GM18499 (cell line): ENCODE data around the gene KIF1A.
"Not testable (repeated sequence)": the region's sequence is repeated elsewhere in the genome, so short reads cannot be mapped to it uniquely, and the experiment has no call there.

Experiments used
- ATAC-seq: cut with Tn5 transposase; IDR thresholded peaks from one replicate; pipeline ENCODE4 v1.9.1; 2021; ENCODE audit warnings: moderate number of reproducible peaks; ENCODE audit not compliant: insufficient read depth, unreplicated experiment

The KIF1A gene

GRCh38 chr2:240711701-240712100 lies 108.3 kb downstream of the KIF1A start:
- ATAC-seq = no peak

GRCh38 chr2:240711296-240711695 lies 108.7 kb downstream of the KIF1A start:
- no peak for ATAC-seq

DNA sequence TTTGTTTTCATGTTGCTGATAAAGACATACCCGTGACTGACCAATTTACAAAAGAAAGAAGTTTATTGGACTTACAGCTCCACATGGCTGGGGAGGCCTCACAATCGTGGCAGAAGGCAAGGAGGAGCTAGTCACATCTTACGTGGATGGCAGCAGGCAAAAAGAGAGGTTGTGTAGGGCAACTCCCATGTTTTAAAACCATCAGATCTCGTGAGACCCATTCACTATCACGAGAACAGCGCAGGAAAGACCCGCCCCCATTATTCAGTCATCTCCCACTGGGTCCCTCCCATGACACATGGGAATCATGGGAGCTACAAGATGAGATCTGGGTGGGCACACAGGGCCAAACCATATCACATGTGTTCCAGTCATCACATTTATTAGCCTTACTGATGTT lies 111.6 kb downstream of the KIF1A start:
- no peak for ATAC-seq

GRCh38 chr2:240707821-240708220 lies 112.2 kb downstream of the KIF1A start:
- ATAC-seq = no peak

GRCh38 chr2:240707043-240707756 lies 112.8 kb downstream of the KIF1A start:
- no peak for ATAC-seq

GRCh38 chr2:240705204-240705791 lies 114.7 kb downstream of the KIF1A start:
- ATAC-seq = no peak

DNA sequence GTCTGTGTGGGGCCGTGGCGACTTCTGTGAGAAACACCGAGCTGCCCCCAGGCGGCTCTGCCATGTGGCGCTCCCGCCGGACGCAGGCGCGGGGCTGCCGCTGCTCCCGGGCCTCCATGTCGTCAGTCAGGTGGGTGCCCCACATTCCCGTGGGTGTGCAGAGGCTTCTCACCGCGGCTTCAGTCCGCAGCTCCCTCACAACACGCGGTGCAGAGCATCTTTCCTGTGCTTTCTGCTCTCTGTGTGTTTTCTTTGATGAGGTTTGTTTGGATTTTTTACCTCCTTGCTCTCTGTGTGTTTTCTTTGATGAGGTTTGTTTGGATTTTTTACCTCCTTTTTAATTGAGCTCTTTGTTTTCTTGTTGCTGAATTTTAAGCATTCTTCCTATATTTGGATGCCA lies 115.4 kb downstream of the KIF1A start:
- no peak for ATAC-seq

- ATAC-seq = no peak
Measured at GRCh38 chr2:240703417-240704341, 116.3 kb downstream of the KIF1A start.

GRCh38 chr2:240702640-240703011 lies 117.4 kb downstream of the KIF1A start:
- no peak for ATAC-seq

DNA sequence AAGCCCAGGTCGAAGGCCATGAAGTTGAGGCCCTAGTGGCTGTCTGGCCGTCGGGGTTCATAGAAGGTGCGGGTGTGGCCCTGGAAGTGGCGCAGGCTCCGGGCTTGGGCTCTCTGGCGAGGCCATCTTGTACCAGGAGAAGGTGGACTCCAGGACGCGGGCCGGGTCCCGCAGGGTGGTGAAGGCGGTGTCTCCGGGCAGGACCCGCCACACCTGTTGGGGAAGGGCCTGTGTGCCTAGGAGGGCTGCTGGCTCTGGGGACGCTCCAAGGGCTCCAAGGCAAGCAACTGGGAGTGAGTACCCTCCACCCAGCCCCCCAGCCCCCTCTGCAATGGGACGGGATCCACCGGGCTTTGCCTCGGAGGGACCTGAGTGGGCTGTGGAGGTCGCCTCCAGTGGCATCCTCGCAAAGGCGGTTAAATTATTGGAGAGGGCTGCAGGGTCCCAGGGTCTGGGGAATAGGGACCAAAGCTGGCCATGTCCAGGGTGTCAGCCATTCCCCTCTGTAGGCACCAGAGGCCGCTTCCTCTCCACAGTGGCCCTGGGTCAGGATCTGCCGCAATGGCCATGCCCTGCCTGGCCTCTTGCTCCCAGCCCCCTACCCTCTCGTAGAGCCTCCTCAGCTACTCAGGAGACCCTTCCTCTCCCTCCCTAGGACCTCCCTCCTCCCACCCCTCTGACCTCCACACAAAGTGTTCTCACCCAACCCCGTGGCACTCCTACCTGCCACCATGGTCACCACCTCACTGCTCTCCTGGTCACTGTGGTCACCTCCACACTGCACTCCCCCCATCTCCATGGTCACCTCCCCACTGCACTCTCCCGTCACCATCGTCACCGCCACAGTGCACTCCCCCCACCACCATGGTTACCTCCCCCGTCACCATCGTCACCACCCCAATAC lies 118.0 kb downstream of the KIF1A start:
- no peak for ATAC-seq

GRCh38 chr2:240701091-240701735 lies 118.8 kb downstream of the KIF1A start:
- no peak for ATAC-seq

DNA sequence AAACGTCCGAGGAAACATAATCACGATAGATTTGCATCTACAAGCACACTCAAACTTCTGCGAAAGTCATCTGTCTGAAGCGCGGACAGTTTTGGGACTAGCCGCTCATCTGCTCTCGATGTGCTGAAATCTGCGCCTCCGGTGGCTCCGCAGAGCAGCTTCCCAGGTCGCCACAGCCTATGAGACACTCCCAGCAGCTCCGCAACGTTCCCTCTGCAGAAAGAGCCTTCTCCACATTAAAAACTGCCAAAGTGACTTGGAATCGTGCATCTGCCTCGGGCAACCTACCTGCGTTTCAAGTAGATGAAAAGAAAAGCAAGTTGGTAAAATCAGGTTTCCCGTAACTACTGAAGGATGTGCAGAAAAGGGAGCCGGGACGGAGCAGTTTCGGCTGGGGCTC lies 119.4 kb downstream of the KIF1A start:
- ATAC-seq = not testable (repeated sequence)

GRCh38 chr2:240699835-240700234 lies 120.2 kb downstream of the KIF1A start:
- ATAC-seq = not testable (repeated sequence)

DNA sequence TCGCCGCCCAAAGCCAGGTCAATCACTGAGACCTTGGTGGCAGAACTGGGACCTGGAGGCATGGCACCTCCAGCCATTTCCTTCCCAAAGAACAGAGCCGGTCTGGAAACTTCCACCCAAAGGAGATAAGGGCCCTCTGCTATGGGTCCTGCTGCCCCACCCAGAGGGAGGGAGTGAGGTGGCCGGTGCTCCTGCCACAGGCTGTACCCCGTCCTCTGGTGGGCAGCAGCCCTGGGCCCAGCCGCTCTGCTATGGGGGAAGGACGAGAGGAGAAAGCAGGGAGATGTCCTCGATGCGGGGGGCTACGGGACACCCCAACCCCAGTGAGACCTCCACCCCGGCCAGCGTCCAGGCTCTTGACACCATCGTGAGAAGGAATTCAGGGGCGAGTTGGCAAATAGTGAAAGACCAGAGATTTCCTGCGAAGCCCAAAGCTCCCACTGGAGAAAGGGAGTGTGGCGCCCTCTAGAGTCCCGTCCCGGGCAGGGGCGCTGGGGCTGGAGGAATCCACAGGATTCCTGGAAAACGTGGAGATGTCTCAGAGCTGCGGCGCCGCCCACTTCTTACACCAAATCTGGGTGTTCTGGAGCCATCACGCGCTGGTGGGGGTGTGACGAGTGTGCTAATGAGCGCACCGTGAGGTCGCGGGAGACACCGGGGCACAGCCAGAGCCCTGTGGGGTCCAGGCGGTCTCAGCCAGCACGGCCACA lies 121.0 kb downstream of the KIF1A start:
- not testable (repeated sequence) for ATAC-seq

GRCh38 chr2:240696469-240696868 lies 123.5 kb downstream of the KIF1A start:
- ATAC-seq = not testable (repeated sequence)

DNA sequence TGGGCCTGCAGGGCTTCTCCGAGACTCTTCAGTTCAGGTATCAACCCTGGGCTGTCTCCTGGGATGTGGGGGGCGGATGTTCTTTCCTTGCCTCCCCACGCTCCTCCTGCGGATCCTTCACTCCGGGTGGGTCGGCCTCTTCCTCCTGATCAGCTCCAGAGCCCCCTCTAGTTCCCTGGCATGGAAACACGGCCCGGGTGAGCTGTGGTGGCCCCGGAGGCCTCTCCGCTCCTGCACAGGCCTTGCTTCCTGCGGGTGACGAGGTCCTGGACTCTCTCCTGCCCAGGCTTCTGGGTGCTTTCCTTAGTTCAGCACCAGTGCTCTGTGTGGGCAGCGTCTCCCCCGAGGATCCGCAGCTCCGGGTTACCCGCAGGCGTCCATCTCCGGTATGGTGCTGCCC lies 124.4 kb downstream of the KIF1A start:
- not testable (repeated sequence) for ATAC-seq

DNA sequence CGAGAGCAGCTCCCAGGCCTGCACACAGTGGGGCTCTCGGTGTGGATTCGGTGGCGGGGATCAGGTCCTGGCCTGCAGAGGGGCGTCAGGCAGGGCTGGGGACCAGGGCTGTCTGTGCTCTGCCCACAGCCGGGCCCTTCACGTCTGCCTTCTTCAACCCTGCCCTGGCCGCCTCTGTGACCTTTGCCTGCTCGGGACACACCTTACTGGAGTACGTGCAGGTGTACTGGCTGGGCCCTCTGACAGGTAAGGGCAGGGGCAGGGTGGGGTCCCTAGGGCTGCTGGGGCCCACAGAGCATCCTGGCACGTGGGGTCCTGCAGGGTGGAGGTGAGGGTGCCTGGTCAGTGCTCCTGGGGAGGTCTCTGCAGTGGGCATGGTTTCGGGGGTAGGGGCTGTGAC lies 125.7 kb downstream of the KIF1A start:
- ATAC-seq = not testable (repeated sequence)

DNA sequence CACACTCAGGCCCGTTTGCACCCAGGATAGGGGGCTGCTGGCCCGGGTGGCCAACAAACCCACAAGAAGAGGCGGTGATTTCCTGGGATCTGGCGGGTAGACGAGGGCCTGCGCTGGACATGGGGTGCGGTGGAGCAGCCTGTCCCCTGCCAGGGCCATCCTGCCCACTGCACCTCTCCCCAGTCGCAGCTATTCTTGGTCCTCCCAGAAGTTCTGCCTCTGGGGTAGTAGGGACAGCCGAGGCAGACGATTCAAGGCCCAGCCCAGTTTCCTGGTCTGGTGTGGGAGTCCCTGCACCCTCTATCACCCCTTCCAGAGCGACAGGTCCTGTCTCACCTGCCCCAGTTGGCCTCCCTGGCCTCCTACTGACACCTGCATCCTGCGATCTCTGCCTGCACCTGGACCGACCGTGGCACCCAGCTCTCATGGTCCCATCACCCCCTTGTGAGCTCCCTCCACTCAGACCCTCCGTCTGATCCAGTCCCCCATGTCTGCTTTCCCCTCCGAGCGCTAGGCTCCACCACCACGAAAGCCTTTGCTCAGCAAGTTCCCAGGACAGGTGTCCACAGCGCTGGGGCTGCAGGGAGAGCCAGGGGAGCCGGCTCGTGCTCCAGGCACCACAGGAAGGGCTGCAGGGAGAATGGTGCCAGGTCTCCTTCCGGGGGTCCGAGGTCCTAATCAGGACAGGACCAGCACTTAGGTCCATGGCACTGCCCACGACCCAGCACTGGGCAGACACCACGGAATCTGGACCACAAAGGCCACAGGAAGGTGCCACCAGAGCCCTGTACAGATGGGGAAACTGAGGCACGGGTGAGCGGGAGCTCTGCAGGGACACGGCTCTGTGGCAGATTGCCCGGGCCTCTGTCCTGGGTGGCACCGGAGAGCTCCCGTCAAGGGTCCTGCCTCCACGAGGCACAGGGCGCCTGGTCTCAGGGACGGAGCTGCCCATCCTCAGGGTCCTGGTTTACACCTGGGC lies 127.1 kb downstream of the KIF1A start:
- ATAC-seq = not testable (repeated sequence)
